Peyer's patch (tissue), 4 donors: ENCODE results near the gene SLC39A11. TPM values are rescaled to one million over a fixed set of nuclear protein-coding genes. Genes with fewer than 3 reads are reported as not detected.
"Not testable (repeated sequence)": the region's sequence is repeated elsewhere in the genome, so short reads cannot be mapped to it uniquely, and the experiment has no call there.

Experiments used
- DNase-seq, 3 donors: peaks; one replicate each; pipeline ENCODE4 v3.0.0-alpha.2; 2017 to 2019
- H3K27ac ChIP-seq, 4 donors: fragments of 200-600 bp; sonication (generic); one replicate each; pipeline ENCODE4 v1.5.1; 2016 to 2019
- H3K27me3 ChIP-seq, 2 donors: fragments of 200-600 bp; sonication (generic); one replicate each; pipeline ENCODE4 v1.5.1; 2019
- H3K36me3 ChIP-seq, 3 donors: fragments of 200-600 bp; sonication (generic); one replicate each; pipeline ENCODE4 v1.5.1; 2016 to 2019
- H3K4me1 ChIP-seq, 4 donors: fragments of 200-600 bp; sonication (generic); one replicate each; pipeline ENCODE4 v1.5.1; 2016 to 2019
- H3K4me3 ChIP-seq, 4 donors: fragments of 200-600 bp; sonication (generic); 1 replicate in 3 of 4; 2 replicates in 1 of 4; pipeline ENCODE4 v1.5.1; 2016 to 2019; ENCODE audit warnings: mild to moderate bottlenecking in 1 of 4
- H3K9me3 ChIP-seq, 4 donors: fragments of 200-600 bp; sonication (generic); one replicate each; pipeline ENCODE4 v1.5.1; 2016 to 2019; ENCODE audit warnings: mild to moderate bottlenecking in 1 of 4
- CTCF ChIP-seq, 6 experiments: fragments of 450-650 bp in 4 of 6; fragments of 200-600 bp in 2 of 6; sonication (generic) in 1 of 6; IDR thresholded peaks; one replicate each; pipeline ENCODE4 v1.5.1; 2017 to 2019; ENCODE audit warnings: antibody characterized with exemption in 6 of 6, mild to moderate bottlenecking in 3 of 6, moderate library complexity in 1 of 6
- POLR2A ChIP-seq, 2 donors: fragments of 450-650 bp; IDR thresholded peaks; one replicate each; pipeline ENCODE4 v1.5.1; 2017; ENCODE audit warnings: antibody characterized with exemption in 2 of 2, mild to moderate bottlenecking in 2 of 2, moderate library complexity in 2 of 2
- total RNA-seq, 4 donors: library from RNA; depleted of rRNA; stranded (reverse); fragments of >200 nt; gene quantifications; one replicate each; pipeline ENCODE4 v1.1.0, GENCODE V29; 2016

Gene SLC39A11
- total RNA-seq, 4 donors from 2014 or later = 39.9 to 91.6 (median 45.7) TPM

DNA sequence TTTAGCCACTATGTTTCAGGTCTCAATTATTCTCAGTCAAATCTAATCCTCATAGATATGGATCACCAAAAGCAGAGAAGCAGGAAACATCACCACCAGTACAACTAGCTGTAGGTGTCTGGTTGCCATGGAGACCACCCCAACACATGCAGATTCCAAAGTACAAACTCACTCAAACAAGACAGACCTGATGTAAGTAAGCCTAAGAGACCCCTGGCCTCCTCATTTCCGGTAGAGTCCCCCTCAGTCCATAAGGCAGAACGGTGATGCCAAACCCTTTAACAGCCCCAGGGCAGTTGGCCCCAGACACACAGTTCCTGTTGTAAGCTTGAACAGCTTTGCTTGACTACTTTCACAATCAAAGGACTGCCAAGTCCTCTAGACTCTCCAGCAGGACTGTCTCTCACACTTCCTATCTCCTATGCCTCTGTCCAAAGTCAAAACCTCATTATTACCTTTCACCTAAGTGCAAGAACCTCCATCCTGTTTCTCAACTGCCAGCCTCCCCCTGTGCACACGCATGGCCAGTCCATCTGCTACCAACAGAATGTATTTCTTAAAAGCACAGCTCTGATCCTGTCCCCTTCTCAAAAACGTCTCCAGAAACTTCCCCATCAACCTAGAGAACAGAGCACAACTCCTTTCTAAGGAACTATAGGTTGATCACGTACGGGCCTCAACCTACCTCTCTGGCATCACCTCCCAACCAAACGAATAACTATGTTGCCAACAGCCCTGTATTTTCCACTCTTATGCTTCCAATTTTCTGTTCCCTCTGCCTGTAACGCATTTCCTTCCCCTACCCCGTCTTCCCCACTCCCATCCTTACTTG is 23.9 kb downstream of the SLC39A11 start:
- no peaks in the 10 kb centered on the region for H3K27me3 ChIP-seq
- no peak for DNase-seq
- no peaks in the 10 kb centered on the region for H3K9me3 ChIP-seq
- peaks cover 0 to 3% (median 0%) of the 10 kb centered on the region in 3 donors for H3K36me3 ChIP-seq
- H3K4me3 ChIP-seq = no peak overlapping the region
- no peak overlapping the region for H3K27ac ChIP-seq
- TF ChIP-seq CTCF (IDR thresholded peaks at IDR 0.05) = no peak
- no peak for TF ChIP-seq POLR2A (IDR thresholded peaks at IDR 0.05)
- H3K4me1 ChIP-seq = peaks cover 0 to 8% (median 0%) of the 10 kb centered on the region in 4 donors

GRCh38 chr17:73067699-73068098 is 24.8 kb downstream of the SLC39A11 start:
- not testable (repeated sequence) for DNase-seq, H3K36me3 ChIP-seq, H3K4me1 ChIP-seq, H3K27ac ChIP-seq, H3K4me3 ChIP-seq, H3K9me3 ChIP-seq, H3K27me3 ChIP-seq

- Histone ChIP-seq H3K27ac (no peak overlapping the region), H3K27me3 (no peaks in the 10 kb centered on the region), H3K9me3 (no peaks in the 10 kb centered on the region), H3K4me3 (no peak overlapping the region), H3K36me3 (no peaks in the 10 kb centered on the region), H3K4me1 (peaks cover 0 to 8% (median 0%) of the 10 kb centered on the region in 4 donors)
- TF ChIP-seq CTCF (IDR thresholded peaks at IDR 0.05) = no peak
- TF ChIP-seq POLR2A (IDR thresholded peaks at IDR 0.05) = no peak
- no peak for DNase-seq
Observed at GRCh38 chr17:73067075-73067474, 25.4 kb downstream of the SLC39A11 start.

DNA sequence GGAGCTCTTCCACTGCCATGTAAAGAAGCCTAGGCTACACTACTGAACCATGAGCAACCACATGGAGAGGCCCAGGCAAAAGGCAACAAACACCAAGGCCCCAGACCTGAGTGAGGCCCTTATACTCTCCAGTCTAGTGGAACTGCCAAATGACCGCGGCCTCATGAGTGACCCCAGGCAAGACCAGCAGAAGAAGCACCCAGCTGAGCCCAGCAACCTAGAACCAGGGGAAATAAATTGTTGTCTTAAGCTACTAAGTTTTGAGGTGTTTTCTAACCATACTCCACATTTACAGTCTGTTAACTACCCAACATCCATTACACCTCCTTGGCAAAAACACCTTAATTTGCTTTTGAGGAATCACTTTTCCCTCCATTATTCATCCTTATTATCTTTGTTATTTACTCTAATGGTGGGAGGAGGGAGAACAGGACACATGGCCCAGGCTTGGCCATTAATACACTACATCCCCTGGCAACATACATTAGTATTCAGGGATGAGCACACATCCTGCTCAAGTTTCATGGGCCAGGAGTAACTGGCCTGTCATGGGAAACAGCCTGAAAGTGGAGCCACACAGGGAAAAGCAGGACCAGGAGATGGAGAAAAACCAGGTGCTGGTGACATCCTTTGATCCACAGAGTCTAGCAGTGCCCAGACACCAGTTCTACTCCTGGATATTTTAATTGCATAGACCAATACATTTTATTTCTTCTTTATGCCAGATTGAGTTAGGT is 26.2 kb downstream of the SLC39A11 start:
- Histone ChIP-seq H3K4me1 (peaks cover 0 to 8% (median 0%) of the 10 kb centered on the region in 4 donors), H3K4me3 (no peak overlapping the region), H3K36me3 (no peaks in the 10 kb centered on the region), H3K27ac (no peak overlapping the region), H3K27me3 (no peaks in the 10 kb centered on the region), H3K9me3 (no peaks in the 10 kb centered on the region)
- no peak for TF ChIP-seq CTCF (IDR thresholded peaks at IDR 0.05)
- no peak for TF ChIP-seq POLR2A (IDR thresholded peaks at IDR 0.05)
- no peak for DNase-seq

- TF ChIP-seq CTCF (IDR thresholded peaks at IDR 0.05) (no peak), POLR2A (IDR thresholded peaks at IDR 0.05) (no peak)
- no peak overlapping the region for H3K4me3 ChIP-seq
- H3K27ac ChIP-seq = no peak overlapping the region
- H3K36me3 ChIP-seq = no peaks in the 10 kb centered on the region
- peaks cover 0 to 8% (median 0%) of the 10 kb centered on the region in 4 donors for H3K4me1 ChIP-seq
- no peak for DNase-seq
- H3K9me3 ChIP-seq = no peaks in the 10 kb centered on the region
- no peaks in the 10 kb centered on the region for H3K27me3 ChIP-seq
Observed at GRCh38 chr17:73065376-73065775, 27.1 kb downstream of the SLC39A11 start.
